HFFc6 (cell line): ENCODE results near the gene MCTP1. TPM values are rescaled to one million over a fixed set of nuclear protein-coding genes. Genes with fewer than 3 reads are reported as not detected.

Experiments
- DNase-seq: peaks from one replicate; pipeline ENCODE4 v3.0.0-alpha.2; 2018
- H3K27ac Mint-ChIP-seq: 2 replicates; pipeline ENCODE4 v1.8.0; 2020; ENCODE audit warnings: mild to moderate bottlenecking, mixed read lengths
- H3K27me3 Mint-ChIP-seq: 2 replicates; pipeline ENCODE4 v1.8.0; 2021; ENCODE audit warnings: mild to moderate bottlenecking, moderate library complexity, mixed read lengths; ENCODE audit not compliant: insufficient read depth
- H3K36me3 Mint-ChIP-seq: 2 replicates; pipeline ENCODE4 v1.8.0; 2021; ENCODE audit warnings: low read depth, mixed read lengths
- H3K4me1 Mint-ChIP-seq: 2 replicates; pipeline ENCODE4 v1.8.0; 2020; ENCODE audit warnings: low read depth, mixed read lengths
- H3K4me3 Mint-ChIP-seq: 2 replicates; pipeline ENCODE4 v1.8.0; 2020; ENCODE audit warnings: mild to moderate bottlenecking, moderate library complexity, mixed read lengths
- H3K9me3 Mint-ChIP-seq: 2 replicates; pipeline ENCODE4 v1.8.0; 2020; ENCODE audit warnings: mild to moderate bottlenecking, mixed read lengths
- CTCF ChIP-seq: fragments of 200-600 bp; sonication (generic); IDR thresholded peaks from 2 replicates; pipeline ENCODE4 v1.5.0; 2021; ENCODE audit warnings: antibody characterized with exemption, mild to moderate bottlenecking
- total RNA-seq, 6 experiments: library from RNA; stranded (reverse); fragmentation: NEBNext Ultra II Directional; extraction: Animal tissue kit (Norgen Biotek cat#: 25700); gene quantifications; 2 replicates in 1 of 6; 3 replicates in 5 of 6; pipeline ENCODE4 v1.2.3, GENCODE V29; 2021

Gene MCTP1
- total RNA-seq, 6 experiments from 2014 or later: 1.0 to 5.2 (median 3.9) TPM

- no peak for DNase-seq
- no peak for TF ChIP-seq CTCF
Measured at GRCh38 chr5:95080441-95080840, 204.5 kb downstream of the MCTP1 start.

GRCh38 chr5:95080030-95080429 is 204.9 kb downstream of the MCTP1 start:
- no peak overlapping the region for H3K27ac Mint-ChIP-seq
- H3K4me1 Mint-ChIP-seq: peaks cover 87% of the 10 kb centered on the region
- peak; percentile 14 for DNase-seq
- no peaks in the 10 kb centered on the region for H3K9me3 Mint-ChIP-seq
- H3K4me3 Mint-ChIP-seq: peak overlapping the region; percentile 83
- H3K27me3 Mint-ChIP-seq: no peaks in the 10 kb centered on the region
- no peaks in the 10 kb centered on the region for H3K36me3 Mint-ChIP-seq
- no peak for TF ChIP-seq CTCF

More at GRCh38 chr5:95080441-95080840, 204.5 kb downstream of the MCTP1 start:
- H3K4me3 Mint-ChIP-seq: peak overlapping the region; percentile 83
- H3K36me3 Mint-ChIP-seq: no peaks in the 10 kb centered on the region
- H3K4me1 Mint-ChIP-seq: peaks cover 85% of the 10 kb centered on the region
- H3K9me3 Mint-ChIP-seq: no peaks in the 10 kb centered on the region
- no peaks in the 10 kb centered on the region for H3K27me3 Mint-ChIP-seq
- no peak overlapping the region for H3K27ac Mint-ChIP-seq

- H3K27me3 Mint-ChIP-seq: no peaks in the 10 kb centered on the region
- no peak for TF ChIP-seq CTCF
- H3K4me1 Mint-ChIP-seq: peaks cover 76% of the 10 kb centered on the region
- no peak overlapping the region for H3K27ac Mint-ChIP-seq
- no peaks in the 10 kb centered on the region for H3K9me3 Mint-ChIP-seq
- no peak for DNase-seq
- no peak overlapping the region for H3K4me3 Mint-ChIP-seq
- no peaks in the 10 kb centered on the region; the same call in 1 of the 2 replicates for H3K36me3 Mint-ChIP-seq
Measured at GRCh38 chr5:95078868-95079267, 206.0 kb downstream of the MCTP1 start.

GRCh38 chr5:95076395-95077185 is 208.3 kb downstream of the MCTP1 start:
- Mint-ChIP-seq H3K9me3 (no peaks in the 10 kb centered on the region), H3K4me1 (peaks cover 55% of the 10 kb centered on the region), H3K36me3 (no peaks in the 10 kb centered on the region; the same call in 1 of the 2 replicates), H3K27me3 (no peaks in the 10 kb centered on the region; the same call in 1 of the 2 replicates), H3K27ac (peak overlapping the region; percentile 38; the same call in 1 of the 2 replicates), H3K4me3 (peak overlapping the region; percentile 59)
- DNase-seq: no peak
- TF ChIP-seq CTCF: no peak

- TF ChIP-seq CTCF: no peak
- Mint-ChIP-seq H3K4me3 (peak overlapping the region; percentile 9; the same call in 1 of the 2 replicates), H3K27ac (no peak overlapping the region), H3K27me3 (no peaks in the 10 kb centered on the region; the same call in 1 of the 2 replicates), H3K36me3 (no peaks in the 10 kb centered on the region; the same call in 1 of the 2 replicates), H3K4me1 (peaks cover 40% of the 10 kb centered on the region), H3K9me3 (no peaks in the 10 kb centered on the region)
- no peak for DNase-seq
Measured at GRCh38 chr5:95075111-95075510, 209.8 kb downstream of the MCTP1 start.
